ENCODE data around the gene TMIGD2.
"Not testable (repeated sequence)": the region's sequence is repeated elsewhere in the genome, so short reads cannot be mapped to it uniquely, and the experiment has no call there.

Gene TMIGD2

DNA sequence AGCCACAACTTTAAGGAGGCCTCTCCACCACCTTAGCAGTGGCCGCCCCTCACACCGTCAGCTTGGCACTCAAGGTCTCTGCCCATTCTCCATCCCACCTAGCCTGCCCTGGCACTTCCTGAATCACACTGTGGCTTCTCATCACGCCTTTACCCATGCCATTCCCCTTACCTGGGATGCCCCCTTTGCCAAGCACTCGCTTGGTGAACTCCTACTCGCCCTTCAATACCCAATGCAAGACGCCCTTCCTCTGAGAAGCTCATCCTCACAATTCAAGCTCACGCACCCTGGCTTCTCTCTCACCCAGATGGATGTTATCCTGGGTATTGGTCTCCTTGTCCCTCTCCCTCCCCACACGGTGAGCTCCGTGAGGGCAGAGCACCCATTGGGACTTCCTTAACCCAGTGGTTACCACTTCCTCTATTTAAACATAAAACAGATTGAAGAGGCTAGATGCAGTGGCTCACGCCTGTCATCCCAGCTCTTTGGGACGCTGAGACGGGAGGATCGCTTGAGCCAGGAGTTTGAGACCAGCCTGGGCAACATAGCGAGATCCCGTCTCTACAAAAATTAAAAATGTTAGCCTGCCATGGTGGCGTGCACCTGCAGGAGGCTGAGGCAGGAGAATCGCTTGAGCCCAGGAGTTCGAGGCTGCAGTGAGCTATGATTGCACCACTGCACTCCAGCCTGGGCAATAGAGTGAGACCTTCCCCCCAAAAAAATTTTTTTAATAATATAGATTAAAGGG is 35.8 kb downstream of the TMIGD2 start:
- DNase-seq: no peak

DNA sequence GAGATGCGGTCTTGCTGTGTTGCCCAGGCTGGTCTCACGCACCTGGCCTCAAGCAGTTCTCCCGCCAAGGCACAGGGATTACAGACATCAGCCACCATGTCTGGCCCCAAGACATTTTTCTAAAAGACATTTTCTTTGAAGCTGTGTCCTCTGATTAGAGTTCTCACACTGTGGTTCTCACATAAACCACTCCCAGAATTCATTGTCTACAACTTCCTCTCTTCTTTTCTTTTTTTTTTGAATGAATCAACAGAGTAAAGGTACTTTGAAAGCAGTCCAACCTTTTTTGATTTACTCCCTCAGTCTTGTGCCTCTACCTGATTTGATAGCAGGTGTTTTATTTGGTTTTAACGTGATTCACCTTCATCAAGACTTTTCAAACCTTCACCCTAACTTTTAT is 37.4 kb downstream of the TMIGD2 start:
- DNase-seq: no peak

DNA sequence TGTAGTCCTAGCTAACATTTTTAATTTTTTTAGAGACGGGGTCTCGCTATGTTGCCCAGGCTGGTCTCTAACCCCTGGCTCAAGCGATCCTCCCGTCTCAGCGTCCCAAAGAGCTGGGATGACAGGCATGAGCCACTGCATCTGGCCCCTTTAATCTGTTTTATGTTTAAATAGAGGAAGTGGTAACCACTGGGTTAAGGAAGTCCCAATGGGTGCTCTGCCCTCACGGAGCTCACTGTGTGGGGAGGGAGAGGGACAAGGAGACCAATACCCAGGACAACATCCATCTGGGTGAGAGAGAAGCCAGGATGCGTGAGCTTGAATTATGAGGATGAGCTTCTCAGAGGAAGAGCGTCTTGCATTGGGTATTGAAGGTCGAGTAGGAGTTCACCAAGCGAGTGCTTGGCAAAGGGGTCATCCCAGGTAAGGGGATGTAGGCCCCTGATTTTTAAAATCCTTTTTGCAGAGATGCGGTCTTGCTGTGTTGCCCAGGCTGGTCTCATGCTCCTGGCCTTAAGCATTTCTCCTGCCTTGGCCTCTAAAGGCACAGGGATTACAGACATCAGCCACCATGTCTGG is 41.5 kb downstream of the TMIGD2 start:
- no peak for DNase-seq

DNA sequence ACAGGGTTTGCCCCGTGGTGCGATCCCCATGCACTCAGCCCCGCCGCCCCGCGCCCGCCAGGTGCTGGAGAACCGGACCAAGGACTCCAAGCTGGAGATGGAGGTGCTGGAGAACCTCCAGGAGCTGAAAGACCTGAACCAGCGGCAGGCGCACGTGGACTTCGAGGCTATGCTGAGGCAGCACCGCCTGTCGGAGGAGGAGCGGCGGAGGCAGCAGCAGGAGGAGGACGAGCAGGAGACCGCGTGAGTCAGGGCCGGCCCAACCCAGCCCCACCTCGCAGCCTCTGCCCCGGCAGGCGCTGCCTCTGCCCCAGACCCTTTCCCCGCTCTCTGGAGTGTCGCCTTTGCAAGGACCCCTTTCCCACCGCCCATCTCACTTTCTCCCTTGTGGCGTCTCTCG is 44.0 kb downstream of the TMIGD2 start:
- no peak for DNase-seq

DNA sequence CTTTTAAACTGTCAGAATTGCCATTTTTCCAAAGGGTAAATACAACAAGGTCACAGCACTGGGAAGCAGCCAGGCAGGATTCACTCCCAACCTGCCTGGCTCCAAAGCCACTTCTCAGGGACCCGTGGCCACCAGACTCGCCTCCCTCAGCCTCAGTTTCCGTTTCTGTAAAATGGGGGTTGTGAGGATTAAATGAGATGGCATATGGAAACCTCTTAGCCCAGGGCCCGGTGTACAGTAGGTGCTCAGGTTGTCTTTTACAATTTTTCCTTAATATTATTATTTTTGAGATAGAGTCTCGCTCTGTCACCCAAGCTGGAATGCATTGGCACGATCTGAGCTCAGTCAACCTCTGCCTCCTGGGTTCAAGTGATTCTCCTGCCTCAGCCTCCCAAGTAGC is 45.2 kb downstream of the TMIGD2 start:
- DNase-seq: no peak

DNA sequence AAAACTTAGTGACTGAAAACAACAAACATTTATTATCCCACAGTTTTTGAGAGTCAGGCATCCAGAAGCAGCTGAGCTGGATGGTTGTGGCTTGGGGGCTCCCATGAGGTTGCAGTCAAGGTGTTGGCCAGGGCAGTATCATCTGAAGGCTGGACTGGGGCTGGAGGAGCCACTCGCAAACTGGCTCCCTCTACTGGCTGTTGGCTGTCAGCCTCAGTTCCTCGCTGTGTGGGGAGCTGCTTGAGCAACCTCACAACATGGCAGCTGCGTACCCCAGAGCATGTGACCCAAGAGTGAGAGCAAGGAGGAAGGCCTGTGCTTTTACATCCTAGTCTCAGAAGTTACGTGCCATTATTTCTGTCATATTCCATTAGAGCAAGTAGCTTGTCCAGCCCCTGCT is 45.6 kb downstream of the TMIGD2 start:
- peak; percentile 35 for DNase-seq

DNA sequence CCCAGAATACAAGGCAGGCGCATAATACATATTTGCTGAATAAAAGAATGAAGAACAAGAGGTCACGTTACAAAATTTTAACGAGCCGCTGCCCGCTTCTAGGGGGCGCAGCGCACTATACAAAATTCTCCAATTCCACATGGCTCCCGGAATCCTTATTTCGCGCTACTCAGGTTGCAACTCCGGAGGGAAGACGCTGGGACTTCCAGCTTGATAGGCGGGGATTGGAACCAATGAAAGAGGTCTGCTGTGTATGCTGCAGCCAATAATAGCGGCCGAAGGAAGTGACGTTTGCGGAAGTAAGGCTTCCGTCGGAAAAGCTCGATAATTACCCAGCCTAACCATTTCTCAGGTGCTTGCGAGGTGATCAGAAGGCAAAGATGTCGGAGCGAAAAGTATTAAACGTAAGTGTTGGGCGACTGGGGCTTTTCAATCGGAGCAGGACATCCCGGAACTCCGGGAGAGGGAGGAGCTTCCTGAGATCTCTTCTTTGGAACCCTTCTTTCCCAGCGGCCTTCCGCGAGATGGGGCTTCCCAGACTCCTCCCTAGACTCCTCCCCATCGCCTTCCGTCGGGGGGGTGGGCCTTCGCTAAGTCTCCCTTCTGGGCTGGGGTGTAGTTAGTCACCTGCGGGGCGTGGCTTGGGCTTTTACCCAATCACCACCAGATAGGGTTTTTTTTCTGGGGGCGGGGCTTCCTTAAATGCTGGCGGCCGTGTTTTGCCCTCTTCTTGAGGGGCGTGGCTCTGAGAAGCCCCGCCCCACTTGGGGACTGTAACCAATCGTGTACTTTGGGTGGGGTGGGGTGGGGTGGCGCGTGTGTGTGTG is 55.2 kb downstream of the TMIGD2 start, which contains the start of gene YJU2:
YJU2 (plus strand) TSS at position 314 of the 827 bp plus-strand sequence; CDS start at position 381, 67 bp downstream.
- peak; percentile 100 for DNase-seq

DNA sequence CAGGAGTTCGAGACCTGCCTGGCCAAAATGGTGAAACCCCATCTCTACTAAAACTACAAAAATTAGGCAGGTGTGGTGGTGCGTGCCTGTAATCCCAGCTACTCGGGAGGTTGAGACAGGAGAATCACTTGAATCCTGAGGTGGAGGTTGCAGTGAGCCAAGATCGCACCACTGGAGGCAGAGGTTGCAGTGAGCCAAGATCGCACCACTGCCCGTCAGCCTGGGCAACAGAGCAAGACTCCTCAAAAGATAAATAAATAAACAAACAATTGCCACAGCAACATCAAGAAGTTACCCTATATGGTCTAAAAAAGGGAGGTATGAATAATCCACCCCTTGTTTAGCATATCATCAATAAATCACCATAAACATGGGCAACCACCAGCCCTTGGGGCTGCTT is 56.3 kb downstream of the TMIGD2 start:
- not testable (repeated sequence) for DNase-seq

Data from activated CD4-positive, alpha-beta T cell treated with anti-CD3 and anti-CD28 coated beads for 48 hours (primary cell).